K562 (cell line): ENCODE measurements around the gene ANO7. TPM values are rescaled to one million over a fixed set of nuclear protein-coding genes. Genes with fewer than 3 reads are reported as not detected.

Experiments used
- CCAR2 ChIP-seq: fragments of 200-400 bp; formaldehyde crosslinking; IDR thresholded peaks from 2 replicates; pipeline ENCODE4 v1.6.1; 2017; ENCODE audit warnings: mild to moderate bottlenecking, low read depth, low read length
- IFI16 ChIP-seq: fragments of 250-450 bp; sonication (Bioruptor Pico); IDR thresholded peaks from 2 replicates; pipeline ENCODE4 v2.1.2; 2022; ENCODE audit warnings: mild to moderate bottlenecking, inconsistent platforms
- KLF1 ChIP-seq: fragments of 450-650 bp; IDR thresholded peaks from 2 replicates; pipeline ENCODE4 v1.6.1; 2016; ENCODE audit warnings: missing genetic modification characterization, missing compliant biosample characterization
- NCOA1 ChIP-seq: fragments of 450-650 bp; IDR thresholded peaks from 2 replicates; pipeline ENCODE4 v1.6.1; 2016; ENCODE audit warnings: low read depth
- PURB ChIP-seq: sonication (generic); formaldehyde crosslinking; IDR thresholded peaks from 2 replicates; pipeline ENCODE4 v1.9.0; 2021; ENCODE audit warnings: low read depth, mild to moderate bottlenecking, missing genetic modification reagents
- RFX1 ChIP-seq: fragments of 450-650 bp; IDR thresholded peaks from 2 replicates; pipeline ENCODE4 v1.6.1; 2016; ENCODE audit warnings: mild to moderate bottlenecking, moderate library complexity
- RHOXF2B ChIP-seq: fragments of 250-450 bp; sonication (Bioruptor Pico); conservative IDR thresholded peaks from 2 replicates; pipeline ENCODE4 v1.5.1; 2021
- SMC3 ChIP-seq: conservative IDR thresholded peaks from 2 replicates; pipeline ENCODE4 v1.6.1; 2011; ENCODE audit warnings: low read depth, low read length, improper control_type of control experiment; ENCODE audit not compliant: insufficient read depth
- TOE1 ChIP-seq, 2 experiments: fragments of 450-650 bp in 1 of 2; sonication (generic) in 1 of 2; formaldehyde crosslinking in 1 of 2; IDR thresholded peaks; 2 replicates each; pipeline versions ENCODE4 v1.7.1 to v1.8.0; 2016 to 2022; ENCODE audit warnings: borderline replicate concordance in 2 of 2, mild to moderate bottlenecking in 2 of 2, antibody characterized with exemption in 1 of 2, inconsistent platforms in 1 of 2, low read depth in 1 of 2, missing genetic modification reagents in 1 of 2, moderate library complexity in 1 of 2
- XRCC3 ChIP-seq: fragments of 450-650 bp; IDR thresholded peaks from 2 replicates; pipeline ENCODE4 v1.6.1; 2017; ENCODE audit warnings: mild to moderate bottlenecking, moderate library complexity
- ZNF354B ChIP-seq: fragments of 250-450 bp; sonication (Bioruptor Pico); IDR thresholded peaks from 2 replicates; pipeline ENCODE4 v1.4.0; 2020
- ZNF699 ChIP-seq: fragments of 250-450 bp; sonication (Bioruptor Pico); IDR thresholded peaks from 2 replicates; pipeline ENCODE4 v1.8.0; 2021; ENCODE audit warnings: mild to moderate bottlenecking, moderate library complexity; ENCODE audit not compliant: insufficient replicate concordance
- polyA plus RNA-seq, 8 experiments: library from polyadenylated mRNA; depleted of rRNA in 4 of 8; stranded (reverse) in 5 of 8; unstranded in 3 of 8; fragments of >200 nt; fragmentation: Nextera tagmentation in 2 of 8; fragmentation: Illumina TruSeq in 1 of 8; extraction: Ambion mirVana in 2 of 8; extraction: Trizol in 1 of 8; gene quantifications; 2 replicates each; pipeline versions ENCODE4 v1.2.1 to v1.2.3, GENCODE V29; 2011 to 2014; ENCODE audit warnings: inconsistent platforms in 1 of 8, missing spikeins in 1 of 8
- total RNA-seq, 7 experiments: library from RNA; depleted of rRNA in 6 of 7; stranded (reverse); fragments of >200 nt in 6 of 7; fragmentation: Illumina TruSeq in 2 of 7; extraction: Trizol in 2 of 7; gene quantifications; 2 replicates each; pipeline versions ENCODE4 v1.2.1 to v1.2.3, GENCODE V29; 2011 to 2021; ENCODE audit warnings: low replicate concordance in 1 of 7
- TF ChIP-seq, protein P1 (sequence below): fragments of 250-450 bp; sonication (Bioruptor Pico); IDR thresholded peaks from 2 replicates; pipeline ENCODE4 v1.5.0; 2021
- TF ChIP-seq, protein P2 (sequence below), 2 experiments: fragments of 450-650 bp; IDR thresholded peaks; 2 replicates each; pipeline ENCODE4 v1.6.1; 2016; ENCODE audit warnings: mild to moderate bottlenecking in 2 of 2, borderline replicate concordance in 1 of 2, low read depth in 1 of 2, moderate library complexity in 1 of 2
- TF ChIP-seq, protein P3 (sequence below): fragments of 250-450 bp; sonication (Bioruptor Pico); IDR thresholded peaks from 2 replicates; pipeline ENCODE4 v1.4.0; 2020; ENCODE audit warnings: mild to moderate bottlenecking, moderate library complexity

The ANO7 gene
- total and polyA plus RNA-seq, 9 of the 15 experiments (the other 6 are each of a cell fraction or from before 2014, with no cell fraction given): 0.28 to 5.1 (median 1.1) TPM

DNA sequence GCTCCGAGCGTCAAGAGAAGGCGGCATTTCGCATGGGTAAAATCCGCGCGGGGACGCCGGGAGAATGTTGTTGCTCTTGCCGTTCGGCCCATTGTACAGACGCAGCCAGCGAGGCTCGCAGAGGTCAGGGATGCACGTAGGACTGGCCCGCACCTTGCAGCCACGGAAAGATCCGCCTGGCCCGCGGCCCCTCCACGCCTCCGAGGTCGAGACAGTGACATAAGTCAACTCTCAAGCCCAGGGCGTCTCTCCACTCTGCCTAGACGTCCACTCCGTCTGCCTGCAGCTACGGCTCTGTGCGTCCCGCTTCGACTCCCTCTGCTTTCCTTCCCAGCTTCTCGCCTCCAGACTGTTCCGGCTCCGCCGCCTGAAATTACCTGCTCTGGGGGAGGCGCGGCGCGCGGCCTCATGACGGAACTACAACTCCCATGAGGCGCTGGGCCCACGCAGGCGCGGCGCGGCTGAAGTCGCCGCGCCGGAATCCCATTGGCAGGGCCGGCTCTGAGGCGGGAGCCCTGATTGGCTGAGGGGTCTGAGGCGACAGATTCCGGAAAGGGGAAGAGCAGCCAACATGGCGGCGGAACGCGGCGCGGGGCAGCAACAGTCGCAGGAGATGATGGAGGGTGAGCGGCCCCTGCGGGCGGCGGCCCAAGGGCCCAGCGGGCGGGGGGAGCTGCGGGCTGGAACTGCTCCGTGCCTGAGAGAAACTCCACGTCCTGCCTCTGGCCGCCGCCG, 38.4 kb upstream of the ANO7 start, which contains the start of gene PPP1R7 (continued):
- TF ChIP-seq RFX1 (no peak), RHOXF2B (CRISPR knock-in tag) (no peak), ZNF699 (no peak), SMC3 (no peak), PURB (CRISPR knock-in tag) (no peak), ZNF354B (CRISPR knock-in tag) (no peak), NCOA1 (no peak), TOE1 (IDR thresholded peaks at IDR 0.05; ENCODE audit: borderline replicate concordance) (no peak), TOE1 (CRISPR knock-in tag; IDR thresholded peaks at IDR 0.05; ENCODE audit: borderline replicate concordance, low read depth) (no peak), XRCC3 (no peak), KLF1 (tag) (no peak), CCAR2 (no peak), IFI16 (no peak)
- TF ChIP-seq, protein P1, sequence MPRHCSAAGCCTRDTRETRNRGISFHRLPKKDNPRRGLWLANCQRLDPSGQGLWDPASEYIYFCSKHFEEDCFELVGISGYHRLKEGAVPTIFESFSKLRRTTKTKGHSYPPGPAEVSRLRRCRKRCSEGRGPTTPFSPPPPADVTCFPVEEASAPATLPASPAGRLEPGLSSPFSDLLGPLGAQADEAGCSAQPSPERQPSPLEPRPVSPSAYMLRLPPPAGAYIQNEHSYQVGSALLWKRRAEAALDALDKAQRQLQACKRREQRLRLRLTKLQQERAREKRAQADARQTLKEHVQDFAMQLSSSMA (CRISPR knock-in tag): no peak
- TF ChIP-seq, protein P2, sequence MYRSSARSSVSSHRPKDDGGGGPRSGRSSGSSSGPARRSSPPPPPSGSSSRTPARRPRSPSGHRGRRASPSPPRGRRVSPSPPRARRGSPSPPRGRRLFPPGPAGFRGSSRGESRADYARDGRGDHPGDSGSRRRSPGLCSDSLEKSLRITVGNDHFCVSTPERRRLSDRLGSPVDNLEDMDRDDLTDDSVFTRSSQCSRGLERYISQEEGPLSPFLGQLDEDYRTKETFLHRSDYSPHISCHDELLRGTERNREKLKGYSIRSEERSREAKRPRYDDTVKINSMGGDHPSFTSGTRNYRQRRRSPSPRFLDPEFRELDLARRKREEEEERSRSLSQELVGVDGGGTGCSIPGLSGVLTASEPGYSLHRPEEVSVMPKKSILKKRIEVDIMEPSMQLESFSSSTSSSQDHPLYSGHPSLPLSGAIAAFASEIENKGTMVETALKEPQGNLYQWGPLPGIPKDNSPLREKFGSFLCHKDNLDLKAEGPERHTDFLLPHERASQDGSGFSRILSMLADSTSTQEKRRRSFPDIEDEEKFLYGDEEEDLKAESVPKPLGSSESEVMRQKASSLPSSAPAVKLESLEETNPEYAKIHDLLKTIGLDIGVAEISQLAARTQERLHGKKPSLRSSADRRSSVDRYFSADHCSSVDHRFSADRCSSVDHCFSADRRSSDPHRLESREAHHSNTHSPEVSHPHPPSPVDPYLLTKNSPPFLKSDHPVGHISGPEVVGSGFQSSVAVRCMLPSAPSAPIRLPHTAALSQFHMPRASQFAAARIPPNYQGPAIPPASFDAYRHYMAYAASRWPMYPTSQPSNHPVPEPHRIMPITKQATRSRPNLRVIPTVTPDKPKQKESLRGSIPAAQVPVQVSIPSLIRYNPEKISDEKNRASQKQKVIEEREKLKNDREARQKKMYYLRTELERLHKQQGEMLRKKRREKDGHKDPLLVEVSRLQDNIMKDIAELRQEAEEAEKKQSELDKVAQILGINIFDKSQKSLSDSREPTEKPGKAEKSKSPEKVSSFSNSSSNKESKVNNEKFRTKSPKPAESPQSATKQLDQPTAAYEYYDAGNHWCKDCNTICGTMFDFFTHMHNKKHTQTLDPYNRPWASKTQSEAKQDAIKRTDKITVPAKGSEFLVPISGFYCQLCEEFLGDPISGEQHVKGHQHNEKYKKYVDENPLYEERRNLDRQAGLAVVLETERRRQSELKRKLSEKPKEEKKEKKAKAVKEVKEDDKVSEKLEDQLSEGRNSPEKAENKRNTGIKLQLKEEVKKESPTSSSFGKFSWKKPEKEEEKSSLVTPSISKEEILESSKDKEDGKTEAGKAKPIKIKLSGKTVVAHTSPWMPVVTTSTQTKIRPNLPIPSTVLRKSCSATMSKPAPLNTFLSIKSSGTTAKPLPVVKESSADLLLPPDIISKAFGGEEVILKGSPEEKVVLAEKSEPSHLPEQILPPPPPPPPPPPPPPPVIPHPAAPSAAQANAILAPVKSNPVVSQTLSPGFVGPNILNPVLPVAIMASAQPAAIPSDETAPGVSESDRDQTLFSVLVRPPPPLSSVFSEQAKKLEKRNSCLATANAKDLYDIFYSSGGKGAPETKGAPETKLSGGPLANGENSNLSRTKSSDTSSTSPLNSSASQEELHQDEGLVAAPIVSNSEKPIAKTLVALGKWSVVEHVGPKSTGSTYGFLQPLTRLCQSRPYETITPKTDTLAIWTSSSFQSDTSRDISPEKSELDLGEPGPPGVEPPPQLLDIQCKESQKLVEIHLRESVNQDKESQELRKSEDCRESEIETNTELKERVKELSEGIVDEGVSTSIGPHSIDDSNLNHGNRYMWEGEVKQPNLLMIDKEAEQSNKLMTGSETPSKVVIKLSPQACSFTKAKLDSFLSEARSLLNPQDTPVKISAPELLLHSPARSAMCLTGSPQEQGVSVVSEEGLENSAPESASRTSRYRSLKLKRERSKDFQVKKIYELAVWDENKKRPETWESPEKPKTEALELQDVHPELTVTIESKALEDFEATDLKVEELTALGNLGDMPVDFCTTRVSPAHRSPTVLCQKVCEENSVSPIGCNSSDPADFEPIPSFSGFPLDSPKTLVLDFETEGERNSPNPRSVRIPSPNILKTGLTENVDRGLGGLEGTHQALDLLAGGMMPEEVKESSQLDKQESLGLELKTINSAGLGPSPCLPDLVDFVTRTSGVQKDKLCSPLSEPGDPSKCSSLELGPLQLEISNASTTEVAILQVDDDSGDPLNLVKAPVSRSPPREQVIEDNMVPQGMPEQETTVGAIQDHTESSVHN (IDR thresholded peaks at IDR 0.05; ENCODE audit: borderline replicate concordance in 1 of 2, low read depth in 1 of 2): no peak
- TF ChIP-seq, protein P3, sequence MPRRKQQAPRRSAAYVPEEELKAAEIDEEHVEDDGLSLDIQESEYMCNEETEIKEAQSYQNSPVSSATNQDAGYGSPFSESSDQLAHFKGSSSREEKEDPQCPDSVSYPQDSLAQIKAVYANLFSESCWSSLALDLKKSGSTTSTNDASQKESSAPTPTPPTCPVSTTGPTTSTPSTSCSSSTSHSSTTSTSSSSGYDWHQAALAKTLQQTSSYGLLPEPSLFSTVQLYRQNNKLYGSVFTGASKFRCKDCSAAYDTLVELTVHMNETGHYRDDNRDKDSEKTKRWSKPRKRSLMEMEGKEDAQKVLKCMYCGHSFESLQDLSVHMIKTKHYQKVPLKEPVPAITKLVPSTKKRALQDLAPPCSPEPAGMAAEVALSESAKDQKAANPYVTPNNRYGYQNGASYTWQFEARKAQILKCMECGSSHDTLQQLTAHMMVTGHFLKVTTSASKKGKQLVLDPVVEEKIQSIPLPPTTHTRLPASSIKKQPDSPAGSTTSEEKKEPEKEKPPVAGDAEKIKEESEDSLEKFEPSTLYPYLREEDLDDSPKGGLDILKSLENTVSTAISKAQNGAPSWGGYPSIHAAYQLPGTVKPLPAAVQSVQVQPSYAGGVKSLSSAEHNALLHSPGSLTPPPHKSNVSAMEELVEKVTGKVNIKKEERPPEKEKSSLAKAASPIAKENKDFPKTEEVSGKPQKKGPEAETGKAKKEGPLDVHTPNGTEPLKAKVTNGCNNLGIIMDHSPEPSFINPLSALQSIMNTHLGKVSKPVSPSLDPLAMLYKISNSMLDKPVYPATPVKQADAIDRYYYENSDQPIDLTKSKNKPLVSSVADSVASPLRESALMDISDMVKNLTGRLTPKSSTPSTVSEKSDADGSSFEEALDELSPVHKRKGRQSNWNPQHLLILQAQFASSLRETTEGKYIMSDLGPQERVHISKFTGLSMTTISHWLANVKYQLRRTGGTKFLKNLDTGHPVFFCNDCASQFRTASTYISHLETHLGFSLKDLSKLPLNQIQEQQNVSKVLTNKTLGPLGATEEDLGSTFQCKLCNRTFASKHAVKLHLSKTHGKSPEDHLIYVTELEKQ (CRISPR knock-in tag): no peak
